HG03521 (cell line): Measurements from ENCODE around the gene FCAMR.
"Not testable (repeated sequence)": the region's sequence is repeated elsewhere in the genome, so short reads cannot be mapped to it uniquely, and the experiment has no call there.

Experiments used
- ATAC-seq: cut with Tn5 transposase; IDR thresholded peaks from one replicate; pipeline ENCODE4 v1.9.1; 2021; ENCODE audit warnings: mild to moderate bottlenecking, moderate library complexity; ENCODE audit not compliant: unreplicated experiment

FCAMR gene

DNA sequence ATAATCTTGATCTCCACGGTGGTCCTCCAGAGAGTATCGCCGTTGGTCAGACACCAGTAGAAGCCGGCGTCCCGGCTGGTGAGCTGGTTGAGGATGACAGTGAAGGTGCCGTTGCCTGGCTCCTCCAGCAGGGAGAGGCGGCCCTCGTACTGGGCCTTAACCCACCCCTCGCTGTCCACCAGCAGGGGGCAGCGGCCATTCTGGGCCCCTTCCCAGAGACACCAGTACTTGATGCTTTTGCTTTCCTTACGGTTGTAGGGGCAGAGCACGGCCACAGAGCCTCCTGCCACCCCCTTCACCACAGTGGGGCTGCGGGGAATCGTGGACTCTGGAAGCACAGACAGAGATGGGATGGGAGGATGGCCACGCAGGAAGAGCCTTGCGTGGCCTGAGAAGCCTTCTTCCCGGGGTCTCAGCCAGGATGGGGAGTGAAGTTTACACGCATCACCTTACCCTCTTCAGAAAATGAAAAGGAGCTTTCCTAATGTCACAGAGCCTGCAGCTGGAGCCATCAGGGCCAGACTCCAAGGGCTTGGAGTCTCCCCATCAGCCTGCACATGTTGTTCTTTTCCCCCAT is 34.7 kb downstream of the FCAMR start:
- no peak for ATAC-seq

- ATAC-seq: no peak
Measured at GRCh38 chr1:206933333-206933945, 36.8 kb downstream of the FCAMR start.

DNA sequence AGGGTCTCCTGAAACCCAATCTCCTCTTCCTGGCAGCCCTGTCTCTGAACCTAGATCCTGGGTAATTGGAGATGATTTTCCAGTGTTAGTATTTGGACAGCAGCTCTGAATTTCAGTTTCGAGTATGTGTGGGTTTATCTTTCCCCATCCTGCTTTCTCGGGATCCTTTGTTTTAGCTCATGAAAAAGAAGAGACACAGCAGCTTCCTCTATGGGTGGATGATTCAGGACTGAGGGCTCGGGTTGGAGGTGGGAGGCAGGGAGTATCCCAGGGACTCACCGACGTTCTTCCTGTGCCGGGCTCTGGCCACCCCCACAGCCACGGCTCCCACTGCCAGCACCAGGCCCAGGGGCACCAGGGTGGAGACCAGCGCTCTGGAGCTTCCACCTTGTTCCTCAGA is 38.1 kb downstream of the FCAMR start:
- ATAC-seq: no peak

- no peak for ATAC-seq
Measured at GRCh38 chr1:206931709-206932108, 38.6 kb downstream of the FCAMR start.

DNA sequence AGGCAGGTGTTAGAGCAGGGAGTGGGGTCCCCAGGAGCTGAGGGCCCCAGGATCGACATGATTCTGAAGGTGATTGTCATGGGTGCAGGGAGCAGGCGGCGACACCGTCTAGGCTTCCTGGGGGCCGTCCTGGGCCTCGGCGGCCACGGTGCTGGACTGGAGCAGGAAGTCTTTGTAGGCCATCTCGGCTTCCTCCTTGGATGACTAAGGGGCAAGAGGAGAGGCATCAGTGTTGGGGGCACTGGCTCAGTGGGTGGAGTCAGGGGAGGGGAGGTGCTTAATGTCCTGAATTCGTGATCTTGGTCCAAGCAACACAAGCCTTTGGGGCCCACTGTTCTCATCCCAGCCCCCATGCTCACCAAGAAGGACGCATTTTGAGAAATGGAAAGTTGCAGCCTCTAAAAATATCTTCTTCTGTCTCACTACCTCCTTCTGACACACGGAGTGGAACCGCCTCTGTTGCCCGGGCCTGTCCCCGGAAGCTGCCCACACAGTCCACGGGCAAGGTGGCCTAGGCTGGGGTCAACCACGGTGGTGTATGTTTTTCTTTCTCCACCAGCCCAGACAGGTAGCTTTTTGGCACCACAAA is 40.0 kb downstream of the FCAMR start:
- ATAC-seq: peak; percentile 52

- no peak for ATAC-seq
Measured at GRCh38 chr1:206929524-206929923, 40.7 kb downstream of the FCAMR start.

DNA sequence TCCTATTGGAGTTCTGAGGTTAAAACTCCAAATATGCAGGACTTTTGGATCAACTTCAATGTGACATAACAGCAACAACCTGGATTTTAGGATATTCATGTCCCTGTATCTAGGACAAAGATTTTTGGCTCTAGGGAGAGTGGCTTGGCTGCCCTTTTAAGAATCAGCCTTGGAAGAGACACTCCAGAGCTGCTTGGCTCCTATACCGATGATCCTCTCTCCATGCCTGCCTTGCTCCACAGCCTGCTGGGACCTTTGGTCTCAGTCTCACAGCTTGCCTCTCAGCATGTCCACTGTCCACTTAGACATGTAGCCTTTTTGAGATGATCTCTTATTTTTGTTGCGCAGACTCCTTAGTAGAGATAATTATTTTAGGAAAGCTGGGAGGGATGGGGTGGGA is 44.0 kb downstream of the FCAMR start:
- no peak for ATAC-seq

GRCh38 chr1:206925106-206925736 is 45.0 kb downstream of the FCAMR start:
- peak; percentile 57 for ATAC-seq

- ATAC-seq: peak; percentile 23
Measured at GRCh38 chr1:206924592-206925105, 45.6 kb downstream of the FCAMR start.

- not testable (repeated sequence) for ATAC-seq
Measured at GRCh38 chr1:206923961-206924557, 46.2 kb downstream of the FCAMR start.

DNA sequence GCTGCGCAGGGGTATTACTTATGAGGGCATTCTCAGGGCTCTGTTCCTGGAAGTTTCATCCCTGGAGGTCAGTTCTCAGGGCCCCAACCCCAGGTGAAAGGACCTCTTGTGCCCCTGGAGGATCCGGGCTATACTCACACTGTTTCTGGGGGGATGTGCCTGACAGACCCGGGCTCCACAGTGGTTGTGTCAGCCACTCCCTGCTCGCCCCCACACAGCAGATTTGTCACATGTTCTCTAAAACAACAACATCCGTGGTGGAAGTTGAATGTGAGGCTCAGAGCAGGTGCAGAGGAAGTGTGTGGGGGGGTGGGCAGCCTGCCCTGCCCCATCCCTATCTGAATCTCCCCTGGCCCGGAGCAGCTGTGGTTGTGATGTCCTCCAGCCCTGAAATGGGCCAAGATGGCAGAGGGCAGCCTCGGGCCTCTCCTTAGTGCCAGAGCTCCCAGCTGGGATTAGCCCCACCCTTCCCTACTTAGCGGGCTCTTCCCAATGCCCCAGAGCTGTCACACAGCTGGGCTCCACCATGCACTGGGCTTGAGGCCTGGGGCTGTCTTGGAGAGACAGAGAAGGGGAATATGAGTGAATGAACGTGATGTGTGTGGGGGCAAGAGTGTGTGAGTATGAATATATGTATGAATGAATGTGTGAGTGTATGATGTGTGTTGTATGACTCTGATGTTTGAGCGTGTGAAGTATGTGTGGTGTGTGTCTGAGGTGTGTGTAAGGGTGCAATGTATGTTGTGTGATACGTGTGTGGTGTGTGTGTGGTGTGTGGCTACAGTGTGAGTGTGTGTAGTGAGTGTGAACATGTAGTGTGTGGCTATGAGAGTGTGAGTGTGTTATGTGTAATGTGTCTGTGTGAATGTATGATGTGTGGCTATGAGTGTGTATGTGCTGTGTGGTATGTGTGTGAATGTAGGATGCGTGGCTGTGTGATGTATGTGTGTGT is 47.0 kb downstream of the FCAMR start:
- ATAC-seq: peak; percentile 37

- ATAC-seq: no peak
Measured at GRCh38 chr1:206922524-206922923, 47.7 kb downstream of the FCAMR start.

DNA sequence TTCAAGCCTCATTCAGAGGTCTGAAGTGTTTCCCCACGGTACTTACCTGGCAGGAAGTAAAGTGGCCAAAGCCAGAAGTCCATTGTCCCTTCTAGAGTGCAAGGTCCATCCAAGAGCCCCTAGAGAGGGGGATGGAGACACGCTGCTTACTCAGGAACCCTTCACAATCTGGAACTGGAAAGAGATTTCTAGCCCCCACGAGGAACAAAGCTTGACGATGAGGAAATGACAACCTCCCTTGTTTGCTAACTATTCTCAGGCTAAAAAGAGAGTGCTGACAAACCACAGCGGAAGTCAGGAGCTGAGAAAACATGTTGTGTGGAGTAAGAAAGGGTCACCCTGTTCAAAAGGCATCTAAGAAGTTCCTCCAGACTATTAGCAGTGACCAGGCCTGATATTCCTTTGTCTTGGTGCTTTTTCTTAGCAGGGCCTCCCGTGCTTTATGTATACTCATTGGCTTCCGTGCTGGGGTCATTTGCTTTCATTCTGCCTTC is 48.4 kb downstream of the FCAMR start, which contains the start of gene FCMR:
FCMR (minus strand) TSS at position 170 of the 494 bp plus-strand sequence; CDS start at position 83, 87 bp downstream.
- no peak for ATAC-seq

DNA sequence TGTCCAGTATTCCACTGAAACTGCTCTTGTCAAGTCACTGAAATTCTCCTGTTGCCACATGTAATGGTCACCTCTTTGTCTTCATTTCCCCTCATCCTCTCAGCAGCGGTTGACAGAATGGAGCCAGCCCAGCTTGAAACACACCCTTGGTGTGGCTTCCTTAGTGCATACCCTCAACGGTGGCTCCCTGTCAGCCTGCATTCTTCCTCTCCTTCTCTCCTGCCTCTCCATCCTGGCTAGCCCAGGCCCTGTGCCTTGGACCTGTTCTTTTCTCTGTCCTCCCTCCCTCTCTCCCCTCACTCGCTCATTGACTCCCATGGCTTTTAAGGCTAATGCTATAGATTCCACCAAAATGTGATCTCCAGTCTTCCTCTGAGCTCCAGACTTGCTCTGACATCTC is 52.2 kb downstream of the FCAMR start:
- no peak for ATAC-seq

DNA sequence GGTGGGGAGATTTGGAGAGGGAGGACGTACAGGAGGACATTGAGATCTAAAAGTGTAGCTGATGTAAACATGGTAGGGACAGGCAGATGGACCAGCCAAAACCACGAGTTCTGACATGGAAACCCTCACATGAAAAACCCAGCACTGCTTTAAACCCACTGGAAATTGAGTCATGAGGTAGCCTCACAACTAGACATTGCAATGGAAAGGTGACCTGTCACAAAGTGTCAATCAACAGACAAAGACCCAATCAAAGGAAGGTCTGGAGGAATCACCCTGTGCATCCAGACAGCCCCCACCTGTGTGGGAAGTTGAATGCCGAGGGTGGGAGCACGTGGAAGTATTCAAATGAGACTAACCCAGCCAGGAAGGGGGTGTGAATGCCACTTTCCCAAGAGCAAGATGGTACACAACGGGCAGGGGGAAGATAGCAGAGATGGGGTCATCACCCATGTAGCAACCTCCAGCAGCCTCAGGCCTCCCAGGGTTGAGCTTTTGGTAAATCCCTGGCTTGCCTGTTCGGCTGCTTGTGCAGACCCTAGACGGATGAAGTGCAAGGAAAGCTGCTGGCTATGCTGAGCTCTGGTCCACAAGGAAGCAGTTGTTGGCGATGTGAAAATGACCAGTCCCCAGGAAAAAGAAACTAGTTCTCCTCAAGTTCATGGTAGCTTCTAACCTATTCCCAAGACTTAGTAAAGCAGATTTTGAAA is 54.1 kb downstream of the FCAMR start:
- no peak for ATAC-seq

GRCh38 chr1:206915030-206915735 is 55.1 kb downstream of the FCAMR start:
- ATAC-seq: no peak

- no peak for ATAC-seq
Measured at GRCh38 chr1:206913766-206914537, 56.3 kb downstream of the FCAMR start.
